ENCODE measurements around the gene LDHD. TPM values are rescaled to one million over a fixed set of nuclear protein-coding genes. Genes with fewer than 3 reads are reported as not detected.

LDHD gene
- total RNA-seq, 1 donor from 2014 or later, result 10.1 TPM

DNA sequence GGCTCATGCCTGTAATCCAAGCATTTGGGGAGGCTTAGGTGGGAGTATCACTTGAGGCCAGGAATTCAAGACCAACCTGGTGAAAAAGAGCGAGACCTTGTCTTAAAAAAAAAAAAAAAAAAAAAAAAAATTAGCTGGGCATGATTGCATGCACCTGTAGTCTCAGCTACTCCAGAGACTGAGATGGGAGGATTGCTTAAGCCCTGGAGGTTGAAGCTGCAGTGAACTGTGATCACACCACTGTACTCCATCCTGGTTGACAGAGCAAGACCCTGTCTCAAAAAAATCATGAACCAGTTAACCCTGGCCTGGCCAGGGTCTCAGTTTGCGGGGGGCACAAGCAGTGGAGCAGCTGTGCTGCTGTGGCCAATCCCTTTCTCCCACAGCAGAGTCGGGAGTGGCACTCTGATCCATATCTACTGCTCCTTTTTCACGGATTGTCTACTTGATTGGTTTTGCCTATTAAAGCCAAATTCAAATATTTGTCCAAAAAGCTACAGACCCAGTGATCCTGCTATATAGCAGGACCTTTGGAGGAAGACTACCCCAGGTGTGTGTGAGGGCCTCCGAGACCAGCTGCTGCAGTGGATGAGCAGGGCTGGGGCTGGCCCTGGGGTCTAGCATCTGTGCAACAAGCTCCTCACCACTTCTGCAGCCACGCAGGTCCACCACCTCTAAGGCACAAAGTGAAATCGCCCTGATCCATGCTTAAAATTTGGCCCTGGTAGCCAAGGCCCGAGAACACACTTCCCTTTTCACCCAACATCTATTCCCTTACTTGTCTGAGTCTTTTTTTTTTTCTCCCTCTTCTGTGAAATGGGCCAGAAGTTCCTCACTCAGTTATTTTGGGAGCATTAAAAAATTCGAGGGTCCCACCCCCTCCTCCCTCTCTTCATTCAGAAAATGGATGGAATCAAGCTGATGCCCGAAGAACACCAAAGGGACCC is 48.2 kb downstream of the LDHD start:
- no peaks in the 10 kb centered on the region for H3K36me3 ChIP-seq
- no peaks in the 10 kb centered on the region for H3K9me3 ChIP-seq
- peaks cover 43% of the 10 kb centered on the region for H3K4me1 ChIP-seq
- intact Hi-C loops (cut with DNase I), result no loop called here
- TF ChIP-seq POLR2A (IDR thresholded peaks at IDR 0.05) (no peak), POLR2AphosphoS5 (IDR thresholded peaks at IDR 0.05; ENCODE audit: insufficient read depth in 1 of 2, low read depth in 1 of 2) (no peak)
- TF ChIP-seq, protein P1, sequence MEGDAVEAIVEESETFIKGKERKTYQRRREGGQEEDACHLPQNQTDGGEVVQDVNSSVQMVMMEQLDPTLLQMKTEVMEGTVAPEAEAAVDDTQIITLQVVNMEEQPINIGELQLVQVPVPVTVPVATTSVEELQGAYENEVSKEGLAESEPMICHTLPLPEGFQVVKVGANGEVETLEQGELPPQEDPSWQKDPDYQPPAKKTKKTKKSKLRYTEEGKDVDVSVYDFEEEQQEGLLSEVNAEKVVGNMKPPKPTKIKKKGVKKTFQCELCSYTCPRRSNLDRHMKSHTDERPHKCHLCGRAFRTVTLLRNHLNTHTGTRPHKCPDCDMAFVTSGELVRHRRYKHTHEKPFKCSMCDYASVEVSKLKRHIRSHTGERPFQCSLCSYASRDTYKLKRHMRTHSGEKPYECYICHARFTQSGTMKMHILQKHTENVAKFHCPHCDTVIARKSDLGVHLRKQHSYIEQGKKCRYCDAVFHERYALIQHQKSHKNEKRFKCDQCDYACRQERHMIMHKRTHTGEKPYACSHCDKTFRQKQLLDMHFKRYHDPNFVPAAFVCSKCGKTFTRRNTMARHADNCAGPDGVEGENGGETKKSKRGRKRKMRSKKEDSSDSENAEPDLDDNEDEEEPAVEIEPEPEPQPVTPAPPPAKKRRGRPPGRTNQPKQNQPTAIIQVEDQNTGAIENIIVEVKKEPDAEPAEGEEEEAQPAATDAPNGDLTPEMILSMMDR (IDR thresholded peaks at IDR 0.05), result no peak
- H3K4me3 ChIP-seq, result no peak overlapping the region
- no peak for DNase-seq (ENCODE audit: extremely low spot score in 2 of 2)
- H3K27me3 ChIP-seq, result no peaks in the 10 kb centered on the region
- no peak overlapping the region for H3K27ac ChIP-seq

DNA sequence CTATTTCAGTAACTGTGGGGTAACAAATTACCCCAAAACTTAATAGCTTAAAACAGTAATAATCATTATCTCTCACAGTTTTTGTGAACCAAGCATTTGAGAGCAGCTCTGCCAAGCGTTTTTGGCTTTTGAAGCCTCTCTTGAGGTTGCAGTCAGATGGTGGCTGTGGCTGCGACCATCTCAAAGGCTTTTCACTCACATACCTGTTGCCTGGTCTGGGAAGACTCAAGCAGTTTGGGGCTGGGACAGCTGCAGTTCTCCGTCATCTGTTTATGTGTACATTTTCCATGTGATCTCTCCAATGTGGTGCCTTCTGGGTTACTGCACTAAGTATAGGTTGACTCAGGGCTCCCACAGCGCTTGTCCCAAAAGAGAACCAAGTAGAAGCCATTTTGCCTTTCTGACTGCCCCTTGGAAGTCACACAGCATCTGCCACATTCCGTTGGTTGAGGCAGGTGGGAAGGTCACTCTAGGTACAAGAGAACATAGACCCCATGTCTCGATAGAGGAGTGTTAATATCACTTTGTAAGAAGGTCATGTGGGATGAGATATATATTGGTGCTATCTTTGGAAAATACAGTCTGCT is 49.6 kb downstream of the LDHD start:
- Histone ChIP-seq H3K9me3 (no peaks in the 10 kb centered on the region), H3K27me3 (no peaks in the 10 kb centered on the region), H3K36me3 (no peaks in the 10 kb centered on the region), H3K4me1 (peaks cover 56% of the 10 kb centered on the region), H3K4me3 (no peak overlapping the region), H3K27ac (no peak overlapping the region)
- TF ChIP-seq POLR2AphosphoS5 (IDR thresholded peaks at IDR 0.05; ENCODE audit: insufficient read depth in 1 of 2, low read depth in 1 of 2), result no peak
- no peak for TF ChIP-seq POLR2A (IDR thresholded peaks at IDR 0.05)
- TF ChIP-seq, protein P1 (IDR thresholded peaks at IDR 0.05), result no peak
- intact Hi-C loops (cut with DNase I), result no loop called here
- DNase-seq (ENCODE audit: extremely low spot score in 2 of 2), result no peak

DNA sequence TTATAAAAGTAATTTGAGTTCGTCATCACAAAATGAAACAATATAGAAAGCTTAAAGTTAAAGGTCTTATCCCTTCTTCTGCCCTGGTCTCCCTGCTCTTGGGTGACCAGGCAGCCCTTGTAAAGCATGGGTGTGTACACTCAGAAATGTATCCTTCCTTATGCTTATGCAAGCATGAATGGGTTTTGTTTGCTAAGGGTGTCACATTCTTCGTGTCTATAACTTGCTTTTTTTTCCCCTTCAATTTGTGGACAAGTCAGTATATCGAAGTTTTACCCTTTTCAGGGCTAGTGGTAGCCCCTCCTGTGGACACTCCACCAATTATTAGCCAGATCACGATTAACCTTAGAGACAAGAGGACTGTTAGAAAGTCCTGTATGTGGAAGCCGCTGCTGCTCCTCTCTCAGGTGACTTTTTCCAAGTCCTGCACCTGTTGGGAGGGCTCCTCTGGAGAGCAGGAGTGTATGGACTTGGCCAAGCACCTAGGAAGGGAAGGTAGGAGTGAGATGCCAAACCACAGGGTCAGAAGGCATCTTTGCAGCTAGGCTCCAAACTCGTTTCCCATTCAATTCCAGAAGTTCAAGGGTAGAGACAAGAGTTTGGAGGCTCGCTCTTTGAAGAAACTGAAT is 50.9 kb downstream of the LDHD start:
- intact Hi-C loops (cut with DNase I), result no loop called here
- H3K27me3 ChIP-seq, result no peaks in the 10 kb centered on the region
- DNase-seq (ENCODE audit: extremely low spot score in 2 of 2), result no peak
- no peaks in the 10 kb centered on the region for H3K36me3 ChIP-seq
- no peaks in the 10 kb centered on the region for H3K9me3 ChIP-seq
- H3K4me1 ChIP-seq, result peaks cover 58% of the 10 kb centered on the region
- no peak overlapping the region for H3K27ac ChIP-seq
- H3K4me3 ChIP-seq, result no peak overlapping the region
- TF ChIP-seq, protein P1 (IDR thresholded peaks at IDR 0.05), result no peak
- TF ChIP-seq POLR2AphosphoS5 (IDR thresholded peaks at IDR 0.05; ENCODE audit: insufficient read depth in 1 of 2, low read depth in 1 of 2) (no peak), POLR2A (IDR thresholded peaks at IDR 0.05) (no peak)

DNA sequence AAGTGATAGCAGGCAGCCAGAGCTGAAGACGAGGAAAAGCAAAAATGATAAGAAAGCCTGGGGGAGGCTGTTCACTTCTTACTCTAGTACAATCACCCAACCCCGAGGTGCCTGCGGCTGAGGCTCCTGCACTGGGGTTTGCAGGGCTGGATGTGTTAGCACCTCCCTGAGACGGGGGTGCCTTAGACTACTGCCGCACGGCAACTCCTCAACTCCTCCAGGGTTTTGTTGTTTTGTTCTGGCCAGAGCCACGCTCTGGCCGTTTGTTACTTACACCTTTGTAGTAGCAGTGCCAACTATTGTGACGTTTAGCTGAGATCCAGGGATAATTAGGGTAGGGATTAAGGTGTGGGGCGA is 51.5 kb downstream of the LDHD start:
- no peak for TF ChIP-seq POLR2AphosphoS5 (IDR thresholded peaks at IDR 0.05; ENCODE audit: insufficient read depth in 1 of 2, low read depth in 1 of 2)
- TF ChIP-seq, protein P1 (IDR thresholded peaks at IDR 0.05), result no peak
- TF ChIP-seq POLR2A (IDR thresholded peaks at IDR 0.05), result no peak
- no peak overlapping the region for H3K27ac ChIP-seq
- H3K4me3 ChIP-seq, result no peak overlapping the region
- intact Hi-C loops (cut with DNase I), result no loop called here
- H3K36me3 ChIP-seq, result no peaks in the 10 kb centered on the region
- peaks cover 53% of the 10 kb centered on the region for H3K4me1 ChIP-seq
- H3K9me3 ChIP-seq, result no peaks in the 10 kb centered on the region
- H3K27me3 ChIP-seq, result no peaks in the 10 kb centered on the region
- DNase-seq (ENCODE audit: extremely low spot score in 2 of 2), result no peak

Data from vagina (tissue), 2 donors.